Measurements from ENCODE around the gene CDKAL1.

DNA sequence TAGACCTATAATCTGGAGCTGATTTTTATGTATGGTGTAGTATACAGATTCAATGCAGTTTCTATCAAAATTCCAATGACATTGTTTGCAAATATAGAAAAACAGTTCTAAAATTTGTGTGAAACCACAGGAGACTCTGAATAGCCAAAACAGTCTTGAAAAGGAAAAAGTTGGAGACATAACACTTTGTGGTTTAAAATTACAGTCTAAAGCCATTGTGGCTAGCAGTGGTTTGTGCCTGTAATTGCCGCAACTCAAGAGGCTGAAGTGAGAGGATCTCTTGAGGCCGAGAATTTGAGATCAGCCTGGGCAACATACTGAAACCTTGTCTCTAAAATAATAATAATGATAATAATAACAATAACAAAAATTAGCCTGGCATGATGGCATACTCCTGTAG, 213.7 kb downstream of the CDKAL1 start:
- TF ChIP-seq TAF1 (IDR thresholded peaks at IDR 0.05; ENCODE audit: low read depth) = no peak
- TF ChIP-seq RAD21 (IDR thresholded peaks at IDR 0.05; ENCODE audit: low read depth) = no peak
- no peak for TF ChIP-seq EP300 (IDR thresholded peaks at IDR 0.05; ENCODE audit: borderline replicate concordance)
- TF ChIP-seq MAX (IDR thresholded peaks at IDR 0.05) = no peak
